Measurements from ENCODE around the gene DCAF6.

- no peak for TF ChIP-seq CTCF (IDR thresholded peaks at IDR 0.05; ENCODE audit: insufficient read depth, low read length, poor library complexity, severe bottlenecking)
- TF ChIP-seq EZH2phosphoT487 (conservative IDR thresholded peaks at IDR 0.05; ENCODE audit: low read length) = no peak
Observed at GRCh38 chr1:168089979-168090337, 153.5 kb downstream of the DCAF6 start.

Measured in SU-DHL-6 (cell line).